Right lobe of liver (tissue), 4 donors: ENCODE data around the gene MATK.

Experiments
- CTCF ChIP-seq, 4 donors: fragments of 200-600 bp in 3 of 4; fragments of 450-650 bp in 1 of 4; IDR thresholded peaks; one replicate each; pipeline versions ENCODE4 v1.5.1 to v1.8.0; 2016 to 2022; ENCODE audit warnings: antibody characterized with exemption in 4 of 4, mild to moderate bottlenecking in 2 of 4
- POLR2A ChIP-seq: fragments of 450-650 bp; IDR thresholded peaks from one replicate; pipeline ENCODE4 v1.6.1; 2017; ENCODE audit warnings: antibody characterized with exemption, mild to moderate bottlenecking
- donor health status: DM: no; HTN: no; CAD: no.
- donor health status: DM: no; HTN: no; CAD: no.
- donor health status: DM: no; HTN: yes; CAD: no.

- TF ChIP-seq CTCF (IDR thresholded peaks at IDR 0.05) (no peak), POLR2A (no peak)
These were observed 21.1 kb downstream of the MATK start for GRCh38 chr19:3765121-3765520.
